ENCODE results near the gene G3BP1.
"Not testable (repeated sequence)": the region's sequence is repeated elsewhere in the genome, so short reads cannot be mapped to it uniquely, and the experiment has no call there.

The G3BP1 gene

GRCh38 chr5:151771259-151772028 lies at the start of gene G3BP1:
G3BP1 (plus strand) TSS chr5:151771954; CDS start chr5:151786621, 14,667 bp downstream.
- DNase-seq: peak; percentile 99

DNA sequence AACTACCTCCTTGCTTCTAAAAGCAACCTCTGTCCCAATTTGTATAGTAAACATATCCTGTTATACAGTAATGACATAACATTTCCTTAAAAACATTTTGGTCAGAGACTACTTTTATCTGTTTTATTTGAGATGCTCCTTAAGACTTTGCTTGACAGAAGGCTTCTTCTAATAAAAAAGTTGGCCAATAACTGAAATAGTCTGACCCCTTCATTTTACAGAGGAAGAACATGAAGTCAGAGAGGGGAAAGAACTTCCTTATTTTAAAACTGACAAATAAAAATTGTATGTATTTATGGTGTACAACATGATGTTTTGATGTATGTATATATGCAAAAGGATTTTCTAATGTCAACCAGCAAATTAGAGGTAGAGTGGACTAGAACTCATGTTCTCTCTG lies 49.2 kb upstream of the G3BP1 start:
- DNase-seq: no peak

DNA sequence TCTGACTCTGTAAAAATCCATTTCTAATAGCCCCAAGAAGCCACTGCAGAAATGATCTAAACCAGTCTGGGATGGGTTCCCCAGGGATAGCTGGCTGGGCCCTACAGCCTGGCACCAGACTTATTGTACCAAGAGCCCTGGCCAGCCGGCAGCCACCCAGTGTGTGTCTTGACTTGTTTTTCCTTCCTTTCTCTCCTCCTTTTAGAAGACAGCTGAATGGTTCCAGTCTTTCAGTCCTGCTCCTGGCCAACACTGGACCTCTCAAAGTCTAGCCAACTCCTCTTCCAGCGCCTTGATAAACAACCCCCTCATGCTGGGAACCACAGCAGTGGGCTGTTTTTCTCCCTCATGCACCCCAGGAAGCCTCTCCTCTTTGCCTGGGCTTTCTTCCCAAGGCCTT lies 47.4 kb upstream of the G3BP1 start:
- DNase-seq: no peak

DNA sequence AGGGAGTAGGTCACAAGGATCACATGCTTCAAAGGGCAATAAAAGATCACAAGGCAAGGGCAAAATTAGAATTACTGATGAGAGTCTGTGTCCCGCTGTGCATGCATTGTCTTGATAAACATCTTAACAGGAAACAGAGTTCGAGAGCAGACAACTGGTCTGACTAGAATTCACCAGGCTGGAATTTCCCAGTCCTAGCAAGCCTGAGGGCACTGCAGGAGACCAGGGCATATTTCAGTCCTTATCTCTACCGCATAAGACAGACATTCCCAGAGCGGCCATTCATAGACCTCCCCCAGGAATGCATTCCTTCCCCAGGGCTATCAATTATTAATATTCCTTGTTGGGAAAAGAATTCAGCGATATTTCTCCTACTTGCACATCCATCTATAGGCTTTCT lies 42.2 kb upstream of the G3BP1 start:
- DNase-seq: not testable (repeated sequence)

DNA sequence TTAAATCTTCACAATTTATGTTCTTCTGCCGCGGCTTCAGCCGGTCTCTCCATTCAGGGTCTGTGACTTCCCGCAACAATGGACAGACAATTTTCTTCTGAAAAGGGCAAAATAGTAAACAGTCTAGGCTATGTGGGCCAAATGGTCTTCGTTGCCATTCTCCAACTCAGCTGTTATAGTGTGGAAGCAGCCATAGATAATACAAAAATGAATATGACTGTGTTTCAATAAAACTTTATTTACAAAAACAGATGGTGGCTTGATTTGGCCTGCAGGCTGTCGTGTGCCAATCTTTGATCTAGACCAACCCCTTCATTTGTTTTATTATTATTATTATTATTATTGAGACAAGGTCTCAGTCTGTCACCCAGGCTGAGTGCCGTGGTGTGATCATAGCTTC lies 41.4 kb upstream of the G3BP1 start:
- no peak for DNase-seq

DNA sequence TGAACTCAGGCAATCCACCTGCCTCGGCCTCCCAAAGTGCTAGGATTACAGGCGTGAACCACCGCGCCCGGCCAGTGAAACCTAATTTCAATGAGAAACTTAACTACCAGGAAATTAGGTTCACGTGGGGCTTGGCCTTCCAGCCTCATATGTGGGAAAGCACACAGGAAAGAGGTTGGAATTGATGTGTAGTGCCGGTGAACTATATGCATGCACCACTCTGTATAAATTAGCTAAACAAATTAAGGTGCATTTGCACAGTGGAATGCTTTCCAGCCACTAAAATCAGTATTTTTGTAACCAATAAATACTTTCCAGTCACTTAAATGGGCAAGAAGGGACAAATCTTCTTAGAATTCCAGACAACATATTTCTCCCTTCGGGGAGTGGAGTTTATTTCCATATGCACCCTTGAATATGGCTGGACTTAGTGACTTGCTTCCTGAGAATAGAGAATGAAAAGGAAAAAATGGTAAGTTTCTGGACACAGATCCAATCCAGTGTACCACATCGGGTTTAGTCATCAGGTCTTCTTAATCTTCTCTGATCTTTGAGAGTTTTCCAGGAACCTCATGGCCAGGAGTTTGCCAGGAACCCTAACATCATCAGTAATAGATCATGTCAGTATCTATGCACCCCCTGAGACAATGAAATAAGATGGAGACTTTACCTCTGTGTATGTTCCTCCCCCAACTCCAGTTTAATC lies 38.2 kb upstream of the G3BP1 start:
- no peak for DNase-seq

GRCh38 chr5:151734064-151734408 lies 37.7 kb upstream of the G3BP1 start:
- no peak for DNase-seq

DNA sequence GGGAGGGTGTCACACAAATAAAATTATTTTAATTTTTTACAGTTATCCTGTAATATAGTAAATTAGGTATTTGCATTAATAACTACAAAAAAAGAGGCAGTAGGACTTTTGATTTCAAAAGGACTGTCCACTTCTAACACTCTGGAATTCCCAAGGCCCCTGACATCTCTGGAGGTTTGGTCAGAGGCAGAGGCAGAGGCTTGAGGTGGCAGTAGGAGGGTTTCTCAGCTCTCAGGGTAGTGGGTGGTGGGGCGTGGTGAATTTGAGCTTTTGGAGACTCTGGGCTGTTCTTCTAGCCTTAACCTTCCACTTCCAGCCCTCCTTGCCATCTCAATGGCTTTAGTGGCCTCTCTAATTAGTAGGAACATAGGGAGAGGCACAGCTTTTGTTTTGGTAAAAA lies 36.1 kb upstream of the G3BP1 start:
- DNase-seq: no peak

DNA sequence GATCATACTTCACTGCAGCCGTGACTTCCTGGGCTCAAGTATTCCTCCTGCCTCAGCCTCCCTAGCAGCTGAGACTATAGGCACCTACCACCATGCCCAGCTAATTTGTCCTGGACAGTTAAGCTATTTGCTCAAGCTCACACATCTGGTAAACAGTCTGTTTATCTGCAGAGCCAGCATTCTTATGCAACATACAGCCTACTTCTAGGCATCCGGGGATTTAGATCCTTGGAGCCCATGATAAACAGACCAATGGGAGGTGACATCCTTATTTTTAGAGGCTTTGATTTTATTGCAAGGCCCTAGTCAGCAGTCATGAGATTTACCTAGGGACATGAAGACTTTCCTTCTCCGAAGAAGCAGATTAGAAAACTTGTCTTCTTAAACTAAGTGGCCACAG lies 34.3 kb upstream of the G3BP1 start:
- no peak for DNase-seq

DNA sequence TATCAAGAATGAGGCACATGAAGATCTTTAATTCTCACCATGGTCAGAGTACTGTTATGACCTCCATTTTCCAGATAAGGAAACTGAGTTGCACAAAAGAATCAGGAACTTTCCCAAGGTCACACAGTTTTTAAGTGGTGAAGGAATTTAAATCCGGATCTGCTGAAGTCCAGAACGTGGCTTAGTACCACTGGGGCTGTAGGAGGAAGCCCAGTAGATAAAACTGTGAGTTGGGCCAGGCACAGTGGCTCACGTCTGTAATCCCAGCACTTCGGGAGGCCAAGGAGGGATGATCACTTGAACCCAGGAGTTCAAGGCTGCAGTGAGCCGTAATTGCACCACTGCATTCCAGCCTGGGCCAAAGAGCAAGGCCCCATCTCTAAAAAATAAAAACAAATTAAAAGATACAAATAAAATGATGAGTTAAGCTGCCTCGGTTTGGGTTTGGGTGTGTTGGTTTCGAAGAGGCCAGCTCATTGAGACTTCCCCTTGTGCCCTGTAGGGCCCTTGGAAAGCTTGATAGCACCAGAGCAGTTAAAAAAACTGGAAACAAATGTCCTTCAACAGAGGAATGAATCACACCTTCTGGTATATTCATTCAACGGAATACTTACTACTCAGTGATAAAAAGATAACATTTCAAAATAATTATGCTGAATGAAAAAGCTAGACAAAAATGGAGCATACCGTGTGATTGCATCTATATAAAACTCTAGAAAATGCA lies 33.5 kb upstream of the G3BP1 start:
- no peak for DNase-seq

- DNase-seq: no peak
These were observed 32.4 kb upstream of the G3BP1 start for GRCh38 chr5:151739395-151739794.

DNA sequence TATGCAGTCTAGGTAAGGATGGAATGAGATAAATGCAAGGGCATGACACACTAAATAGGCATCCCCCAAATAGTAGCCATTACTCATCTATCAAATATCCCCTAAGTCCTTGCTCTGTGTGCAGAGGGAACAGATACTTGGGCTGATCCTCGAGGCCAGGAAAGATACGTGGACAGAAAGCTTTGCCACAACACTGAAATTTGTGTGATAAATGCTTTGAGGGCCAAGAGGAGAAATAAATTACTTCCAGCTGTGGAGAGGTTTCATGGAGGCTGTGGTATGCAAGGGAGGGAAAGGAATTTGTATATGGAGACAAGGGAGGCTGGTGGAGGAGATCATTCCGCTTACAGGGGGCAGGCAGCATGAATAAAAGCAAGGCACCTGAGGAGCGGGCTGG lies 31.8 kb upstream of the G3BP1 start:
- DNase-seq: no peak

- DNase-seq: no peak
These were observed 31.3 kb upstream of the G3BP1 start for GRCh38 chr5:151740336-151740942.

GRCh38 chr5:151740958-151741373 lies 30.8 kb upstream of the G3BP1 start:
- no peak for DNase-seq

DNA sequence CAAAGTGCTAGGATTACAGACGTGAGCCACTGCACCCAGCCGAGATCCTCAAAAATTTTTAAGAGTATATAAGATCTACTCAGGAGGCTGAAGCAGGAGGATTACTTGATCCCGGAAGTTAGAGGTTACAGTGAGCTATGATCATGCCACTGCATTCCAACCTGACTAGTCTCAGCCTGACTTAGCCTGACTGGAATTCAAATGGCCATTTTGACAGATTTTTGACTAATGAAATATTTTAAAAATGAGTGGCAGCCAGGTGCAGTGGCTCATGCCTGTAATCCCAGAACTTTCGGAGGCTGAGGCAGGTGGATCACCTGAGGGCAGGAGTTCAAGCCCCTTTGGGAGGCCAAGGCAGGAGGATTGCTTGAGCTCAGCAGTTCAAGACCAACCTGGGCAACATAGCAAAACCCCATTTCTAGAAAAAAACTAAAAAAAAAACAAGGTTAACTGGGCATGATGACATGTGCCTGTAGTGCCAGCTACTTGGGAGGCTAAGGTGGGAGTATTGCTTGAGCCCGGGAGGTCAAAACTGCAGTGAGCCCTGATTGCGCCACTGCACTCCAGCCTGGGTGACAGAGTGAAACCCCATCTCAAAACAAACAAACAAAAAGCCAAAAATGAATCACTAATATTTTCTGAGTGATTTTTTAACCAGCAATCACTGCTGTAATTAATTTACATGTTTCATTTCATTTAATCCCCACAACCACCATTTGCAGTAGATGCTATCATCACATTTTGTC lies 29.9 kb upstream of the G3BP1 start:
- DNase-seq: no peak

DNA sequence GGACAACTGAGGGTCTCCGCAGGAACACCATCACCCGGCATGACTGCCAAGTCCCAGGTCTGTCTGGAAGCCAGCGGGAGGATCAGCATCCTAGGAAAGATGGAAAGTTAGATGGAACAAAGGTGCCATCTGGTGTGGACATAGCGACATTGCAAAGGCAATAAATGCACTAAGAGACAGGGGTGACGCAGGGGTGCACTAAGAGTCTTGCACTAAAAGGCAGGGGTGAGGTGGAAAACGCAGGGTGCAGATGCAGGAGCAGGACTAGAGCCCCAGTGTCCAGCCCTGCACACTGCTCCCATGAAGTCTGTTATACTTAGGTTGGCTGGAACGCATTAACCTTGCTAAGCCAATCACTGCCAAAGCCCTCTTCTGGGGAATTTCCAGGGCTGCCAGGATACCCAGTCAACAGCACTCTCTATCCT lies 28.9 kb upstream of the G3BP1 start:
- no peak for DNase-seq

DNA sequence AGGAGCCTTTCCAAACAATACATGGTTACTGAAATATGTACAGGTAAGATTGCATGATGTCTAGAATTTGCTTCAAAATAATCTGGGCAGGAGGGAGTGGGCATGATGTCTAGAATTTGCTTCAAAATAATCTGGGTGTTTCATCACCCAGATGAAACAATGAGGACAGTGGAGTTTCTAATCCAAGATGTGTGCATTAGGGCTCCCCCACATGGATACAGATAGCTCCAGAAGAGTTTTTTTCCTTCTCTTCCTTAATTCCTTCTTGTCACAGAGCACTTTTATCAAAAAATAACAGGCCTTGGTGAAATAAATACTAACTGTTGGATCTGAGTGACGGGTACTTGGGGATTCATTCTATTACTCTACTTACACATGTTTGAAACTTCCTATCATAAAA lies 28.2 kb upstream of the G3BP1 start:
- no peak for DNase-seq

DNA sequence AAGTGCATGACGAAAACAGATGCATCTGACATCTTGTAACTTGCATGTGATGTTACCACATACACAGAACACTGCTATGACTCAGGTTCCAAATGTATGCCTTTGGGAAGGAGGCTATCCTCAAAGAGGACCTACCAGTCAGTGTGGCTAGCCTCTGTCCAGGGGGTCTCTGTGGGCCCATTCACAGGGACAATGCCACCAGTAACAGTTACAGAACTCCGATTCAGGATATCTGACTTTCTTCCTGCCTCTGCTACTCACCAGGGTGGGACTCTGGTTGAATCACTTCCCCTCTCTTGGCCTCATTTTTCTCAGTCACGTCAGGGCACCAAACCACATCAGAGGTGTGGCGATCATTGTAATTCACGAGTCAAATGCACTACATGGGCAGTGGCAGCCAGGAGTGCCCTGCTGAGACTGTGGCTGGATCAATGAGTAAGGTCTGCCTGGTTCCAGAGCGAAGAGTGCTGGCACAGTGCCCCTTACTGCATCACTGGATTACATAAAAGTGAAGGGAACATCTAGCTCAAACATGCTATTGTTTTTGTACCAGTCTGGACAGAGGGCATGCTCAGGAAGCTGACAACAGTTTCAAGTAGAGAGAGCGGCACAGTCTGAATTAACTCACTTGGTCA lies 26.6 kb upstream of the G3BP1 start:
- no peak for DNase-seq

DNA sequence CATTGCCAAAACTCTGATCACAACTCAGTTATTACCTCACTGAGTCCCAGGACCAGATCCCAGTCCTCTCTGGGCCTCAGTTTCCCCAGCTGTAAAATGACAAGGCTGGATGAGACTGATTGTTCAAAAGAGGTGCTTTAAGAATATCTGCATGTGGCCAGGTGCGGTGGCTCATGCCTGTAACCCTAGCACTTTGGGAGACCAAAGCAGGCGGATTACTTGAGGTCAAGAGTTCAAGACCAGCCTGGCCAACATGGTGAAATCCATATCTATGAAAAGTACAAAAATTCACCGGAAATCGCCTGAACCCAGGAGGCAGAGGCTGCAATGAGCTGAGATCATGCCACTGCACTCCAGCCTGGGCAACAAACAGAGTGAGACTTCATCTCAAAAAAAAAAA lies 21.6 kb upstream of the G3BP1 start:
- DNase-seq: no peak

DNA sequence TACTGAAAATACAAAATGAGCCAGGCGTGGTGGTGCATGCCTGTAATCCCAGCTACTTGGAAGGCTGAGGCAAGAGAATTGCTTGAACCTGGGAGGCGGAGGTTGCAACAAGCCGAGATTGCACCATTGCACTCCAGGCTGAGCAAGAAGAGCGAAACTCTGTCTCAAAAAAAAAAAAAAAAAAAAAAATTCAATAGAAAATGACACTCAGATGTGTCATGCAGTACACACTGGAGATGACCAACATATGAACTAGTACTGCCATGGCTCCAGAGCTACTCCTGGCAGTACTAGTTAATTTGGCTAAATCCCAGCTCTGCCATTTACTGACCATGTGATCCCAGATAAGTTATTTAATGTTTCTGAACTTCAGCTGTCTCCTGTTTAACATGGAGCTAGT lies 20.7 kb upstream of the G3BP1 start:
- no peak for DNase-seq

DNA sequence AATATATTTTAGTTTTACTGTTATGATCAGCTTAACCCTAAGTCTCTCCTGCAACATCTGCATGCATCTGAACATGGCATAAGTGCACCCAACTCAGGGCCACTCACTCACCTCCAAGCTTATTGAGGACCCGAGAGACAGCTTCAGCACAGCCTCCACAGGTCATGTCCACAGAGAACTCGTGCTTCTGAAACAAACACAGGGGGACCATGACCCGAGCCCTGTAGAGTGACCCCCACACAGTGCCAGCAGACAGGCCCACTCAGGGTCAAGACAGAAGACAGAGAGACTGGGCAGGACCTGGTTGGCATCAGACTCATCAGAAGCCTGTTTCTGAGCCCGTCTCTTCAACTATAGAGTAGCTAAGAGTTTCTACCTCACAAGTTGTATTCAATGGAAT lies 20.2 kb upstream of the G3BP1 start:
- DNase-seq: no peak

DNA sequence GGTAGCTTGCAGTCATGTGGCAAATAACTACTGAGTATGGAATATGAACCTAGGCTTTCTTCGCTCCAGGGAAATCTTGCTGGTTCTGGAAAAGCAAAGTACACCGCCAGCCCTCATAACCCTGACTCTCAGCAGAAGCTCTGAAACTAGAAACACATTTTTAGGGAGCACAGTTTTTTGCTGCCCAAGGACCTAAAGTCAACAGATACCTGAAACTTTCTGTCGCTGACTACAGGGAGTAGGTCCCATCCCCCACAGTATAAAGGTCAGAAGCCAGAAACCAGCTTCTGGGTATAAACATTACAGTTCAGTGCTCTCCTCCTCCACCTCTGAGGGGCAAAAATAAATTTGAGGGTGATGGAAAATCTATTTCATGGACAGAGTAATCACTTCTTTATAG lies 16.4 kb upstream of the G3BP1 start:
- no peak for DNase-seq

Measured in SHP77 treated with DMSO at 0.1 percent for 48 hours (cell line).